IMR-90 (cell line): Measurements from ENCODE around the gene TTLL4. TPM values are rescaled to one million over a fixed set of nuclear protein-coding genes. Genes with fewer than 3 reads are reported as not detected.
A peak's percentile ranks its signal among the peaks of the same experiment; 100 is the strongest.

Source experiments
- ATAC-seq: fragments of 200-7000 bp; cut with Tn5 transposase; 2 replicates; pipeline ENCODE4 v1.9.1; 2020; ENCODE audit warnings: low read depth, mild to moderate bottlenecking, moderate library complexity
- BruUV-seq: library from RNA; stranded (reverse); fragments of 400-500 nt; replicated peaks from 2 replicates; lab custom pipeline; 2021; lab: Mats Ljungman, UMichigan
- CTCF ChIA-PET: fragments of 300-600 bp; formaldehyde crosslinking; extraction: SDS; loops from one replicate; lab custom pipeline; 2021; ENCODE audit warnings: antibody characterized with exemption; lab: Yijun Ruan, JAX
- POLR2A ChIA-PET: fragments of 300-600 bp; sonication (Branson Sonifier 250); formaldehyde crosslinking; loops from one replicate; lab custom pipeline; 2022; ENCODE audit warnings: antibody characterized with exemption; ENCODE audit not compliant: unreplicated experiment; lab: Charles Lee
- DNase-seq: peaks from one replicate; pipeline ENCODE4 v3.0.0; 2013
- H2AFZ ChIP-seq: replicated peaks from 2 replicates; pipeline ENCODE3; 2013; ENCODE audit warnings: low read length, mild to moderate bottlenecking; ENCODE audit not compliant: poor library complexity
- H2AK5ac ChIP-seq: 2 replicates; pipeline ENCODE4 v1.6.1; 2013; ENCODE audit warnings: low read depth, low read length, inconsistent platforms
- H2AK9ac ChIP-seq: replicated peaks from 2 replicates; pipeline ENCODE3; 2013; ENCODE audit warnings: mild to moderate bottlenecking, low read depth, low read length, moderate library complexity; ENCODE audit not compliant: poor library complexity
- H2BK120ac ChIP-seq: 2 replicates; pipeline ENCODE4 v1.6.1; 2013; ENCODE audit warnings: low read depth, low read length, inconsistent platforms
- H2BK15ac ChIP-seq: 3 replicates; pipeline ENCODE4 v1.6.1; 2013; ENCODE audit warnings: low read depth, low read length, inconsistent platforms
- H2BK20ac ChIP-seq: 2 replicates; pipeline ENCODE4 v1.6.1; 2013; ENCODE audit warnings: low read depth, mild to moderate bottlenecking, inconsistent platforms, low read length, moderate library complexity
- H2BK5ac ChIP-seq: 2 replicates; pipeline ENCODE4 v1.6.1; 2013; ENCODE audit warnings: mild to moderate bottlenecking, low read depth, low read length, inconsistent platforms; ENCODE audit not compliant: poor library complexity, severe bottlenecking
- H3K14ac ChIP-seq: replicated peaks from 2 replicates; pipeline ENCODE4 v1.6.1; 2013; ENCODE audit warnings: low read depth, low read length, inconsistent platforms
- H3K18ac ChIP-seq: 2 replicates; pipeline ENCODE4 v1.6.1; 2013; ENCODE audit warnings: low read depth, low read length, control low read depth
- H3K23ac ChIP-seq: 2 replicates; pipeline ENCODE4 v1.6.1; 2013; ENCODE audit warnings: low read depth, low read length, inconsistent platforms
- H3K27ac ChIP-seq: 2 replicates; pipeline ENCODE4 v1.5.1; 2013; ENCODE audit warnings: mild to moderate bottlenecking, control low read depth, low read length; ENCODE audit not compliant: insufficient read depth
- H3K27me3 ChIP-seq: 2 replicates; pipeline ENCODE4 v1.6.1; 2013; ENCODE audit warnings: low read length; ENCODE audit not compliant: control insufficient read depth, insufficient read depth
- H3K36me3 ChIP-seq: 2 replicates; pipeline ENCODE4 v1.6.1; 2013; ENCODE audit warnings: low read length, mixed read lengths; ENCODE audit not compliant: control insufficient read depth, insufficient read depth
- H3K4ac ChIP-seq: 2 replicates; pipeline ENCODE4 v1.6.1; 2013; ENCODE audit warnings: low read depth, low read length, inconsistent platforms
- H3K4me1 ChIP-seq: 2 replicates; pipeline ENCODE4 v1.6.1; 2013; ENCODE audit warnings: low read length, mixed read lengths; ENCODE audit not compliant: control insufficient read depth, insufficient read depth
- H3K4me2 ChIP-seq: 2 replicates; pipeline ENCODE4 v1.6.1; 2013; ENCODE audit warnings: low read depth, mild to moderate bottlenecking, control low read depth, low read length, moderate library complexity
- H3K4me3 ChIP-seq: 2 replicates; pipeline ENCODE4 v1.5.1; 2013; ENCODE audit warnings: low read depth, mild to moderate bottlenecking, control low read depth, low read length, moderate library complexity; ENCODE audit not compliant: insufficient read depth
- H3K56ac ChIP-seq: 2 replicates; pipeline ENCODE4 v1.6.1; 2013; ENCODE audit warnings: low read length, inconsistent platforms; ENCODE audit not compliant: insufficient read depth; ENCODE audit errors: extremely low read depth
- H3K79me1 ChIP-seq, 2 experiments: 2 replicates each; pipeline ENCODE4 v1.6.1; 2013; ENCODE audit warnings: low read length in 2 of 2, inconsistent platforms in 1 of 2, low read depth in 1 of 2
- H3K9ac ChIP-seq: 2 replicates; pipeline ENCODE4 v1.6.1; 2013; ENCODE audit warnings: low read depth, low read length, control low read depth
- H3K9me1 ChIP-seq: 2 replicates; pipeline ENCODE4 v1.6.1; 2013; ENCODE audit warnings: low read length, inconsistent platforms; ENCODE audit not compliant: insufficient read depth
- H3K9me3 ChIP-seq: 2 replicates; pipeline ENCODE4 v1.6.1; 2013; ENCODE audit warnings: low read length; ENCODE audit not compliant: control insufficient read depth, insufficient read depth
- H4K20me1 ChIP-seq: 2 replicates; pipeline ENCODE4 v1.6.1; 2013; ENCODE audit warnings: low read length, inconsistent platforms; ENCODE audit not compliant: insufficient read depth
- H4K5ac ChIP-seq: 2 replicates; pipeline ENCODE4 v1.6.1; 2013; ENCODE audit warnings: mild to moderate bottlenecking, low read depth, low read length, control low read depth
- H4K8ac ChIP-seq, 2 experiments: 2 replicates each; pipeline ENCODE4 v1.6.1; 2013; ENCODE audit warnings: low read depth in 2 of 2, low read length in 2 of 2, control low read depth in 1 of 2, inconsistent platforms in 1 of 2
- H4K91ac ChIP-seq: 2 replicates; pipeline ENCODE4 v1.6.1; 2013; ENCODE audit warnings: low read depth, low read length, inconsistent platforms; ENCODE audit not compliant: insufficient read depth
- BHLHE40 ChIP-seq: fragments of 150-350 bp; IDR thresholded peaks from 2 replicates; pipeline ENCODE4 v1.6.1; 2016; ENCODE audit warnings: mild to moderate bottlenecking, low read depth, low read length
- CEBPB ChIP-seq: IDR thresholded peaks from 2 replicates; pipeline ENCODE4 v1.6.1; 2012; ENCODE audit warnings: low read depth, low read length, improper control_type of control experiment
- CHD1 ChIP-seq: IDR thresholded peaks from 2 replicates; pipeline ENCODE4 v1.6.1; 2012; ENCODE audit warnings: low read depth, low read length, improper control_type of control experiment
- MAFK ChIP-seq: IDR thresholded peaks from 2 replicates; pipeline ENCODE4 v1.6.1; 2012; ENCODE audit warnings: low read depth, low read length, improper control_type of control experiment
- NFE2L2 ChIP-seq: fragments of 150-350 bp; IDR thresholded peaks from 2 replicates; pipeline ENCODE4 v1.6.1; 2016; ENCODE audit warnings: low read depth, mild to moderate bottlenecking, low read length
- RAD21 ChIP-seq: IDR thresholded peaks from 2 replicates; pipeline ENCODE4 v1.6.1; 2012; ENCODE audit warnings: low read length, improper control_type of control experiment
- RCOR1 ChIP-seq: IDR thresholded peaks from 2 replicates; pipeline ENCODE4 v1.6.1; 2012; ENCODE audit warnings: mild to moderate bottlenecking, low read length, improper control_type of control experiment; ENCODE audit not compliant: insufficient replicate concordance
- RFX5 ChIP-seq: IDR thresholded peaks from 2 replicates; pipeline ENCODE4 v1.8.0; 2012; ENCODE audit warnings: low read depth, mild to moderate bottlenecking, low read length, moderate library complexity
- SMC3 ChIP-seq: fragments of 150-350 bp; IDR thresholded peaks from 2 replicates; pipeline ENCODE4 v1.6.1; 2016; ENCODE audit warnings: low read depth, mild to moderate bottlenecking, antibody characterized with exemption, low read length, moderate library complexity
- WGBS, 2 experiments: methylation state at CpG; one replicate each; pipeline versions ENCODE4 v1.1.5 to v1.1.7; 2013; ENCODE audit warnings: missing lambda C conversion rate in 2 of 2; ENCODE audit not compliant: insufficient read length in 1 of 2; ENCODE audit errors: extremely low coverage in 2 of 2; 5-methylcytosine and 5-hydroxymethylcytosine counted together
- dilution Hi-C: fragments of 300-500 bp; cut with HindIII; formaldehyde crosslinking; loops from one replicate; pipeline ENCODE4 v1.14.3; 2018; ENCODE audit warnings: low sequenced_read_pairs; ENCODE audit not compliant: unreplicated experiment
- in situ Hi-C: fragments of 300-500 bp; cut with MboI; formaldehyde crosslinking; loops from 3 replicates; pipeline ENCODE4 v1.14.3; 2019; ENCODE audit warnings: low sequenced_read_pairs, inconsistent platforms, mixed read lengths
- intact Hi-C: fragments of 100-400 bp; cut with micrococcal nuclease; formaldehyde crosslinking; loops from 2 replicates; pipeline ENCODE4 v1.10.0; 2022
- polyA plus RNA-seq, 3 experiments: library from polyadenylated mRNA; depleted of rRNA; stranded (reverse); fragments of >200 nt; gene quantifications; 2 replicates each; pipeline ENCODE4 v1.2.3, GENCODE V29; 2012; ENCODE audit warnings: low replicate concordance in 1 of 3
- total RNA-seq: library from RNA; depleted of rRNA; stranded (reverse); fragments of >200 nt; gene quantifications from 2 replicates; pipeline ENCODE4 v1.2.3, GENCODE V29; 2012
- TF ChIP-seq, protein P1 (sequence below): conservative IDR thresholded peaks from 2 replicates; pipeline ENCODE4 v1.5.1; 2012; ENCODE audit warnings: mild to moderate bottlenecking, low read depth, low read length, improper control_type of control experiment
- TF ChIP-seq, protein P2 (sequence below): fragments of 150-350 bp; IDR thresholded peaks from 2 replicates; pipeline ENCODE4 v1.6.1; 2016; ENCODE audit warnings: low read depth, mild to moderate bottlenecking, low read length, moderate library complexity, borderline replicate concordance
- TF ChIP-seq, protein P3 (sequence below): fragments of 150-350 bp; IDR thresholded peaks from 2 replicates; pipeline ENCODE4 v1.6.1; 2017; ENCODE audit warnings: mild to moderate bottlenecking, antibody characterized with exemption, low read length, low read depth

The TTLL4 gene
- total and polyA plus RNA-seq, 2 of the 4 experiments (the other 2 are of a cell fraction), result 9.0 to 22.9 TPM

DNA sequence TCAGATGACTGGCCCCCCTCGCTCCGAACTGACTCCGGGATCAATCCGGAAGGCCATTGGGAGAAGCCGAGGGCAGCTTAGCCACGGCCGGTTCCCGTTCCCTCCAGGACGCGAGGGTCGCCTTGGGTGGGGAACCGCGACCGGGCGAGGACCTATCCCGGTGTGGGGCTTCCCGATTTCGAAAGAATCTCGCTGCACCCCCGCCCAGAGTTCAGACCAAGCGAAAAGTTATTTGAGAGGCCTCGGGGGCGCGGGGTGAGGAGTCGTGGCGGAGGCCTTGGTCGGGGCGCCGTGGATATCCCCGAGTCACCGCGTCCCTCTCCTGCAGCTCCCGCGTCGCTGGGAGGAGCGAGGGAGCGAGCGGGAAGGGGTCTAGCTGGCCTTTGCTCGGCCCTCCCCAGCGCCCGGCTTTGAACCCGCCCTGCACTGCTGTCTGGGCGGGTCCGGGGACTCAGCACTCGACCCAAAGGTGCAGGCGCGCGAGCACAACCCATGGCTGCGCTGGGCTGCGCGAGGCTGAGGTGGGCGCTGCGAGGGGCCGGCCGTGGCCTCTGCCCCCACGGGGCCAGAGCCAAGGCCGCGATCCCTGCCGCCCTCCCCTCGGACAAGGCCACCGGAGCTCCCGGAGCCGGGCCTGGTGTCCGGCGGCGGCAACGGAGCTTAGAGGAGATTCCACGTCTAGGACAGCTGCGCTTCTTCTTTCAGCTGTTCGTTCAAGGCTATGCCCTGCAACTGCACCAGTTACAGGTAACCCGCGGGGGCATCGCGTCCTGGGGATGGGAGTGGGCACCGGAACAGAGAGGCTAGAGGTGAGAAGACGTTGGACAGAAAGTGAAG lies 71.3 kb downstream of the TTLL4 start, which contains the start of gene CYP27A1:
CYP27A1 (plus strand) TSS at position 457 of the 837 bp plus-strand sequence; CDS start at position 493, 36 bp downstream.
- H4K8ac ChIP-seq, result peak within 1 kb of the TSS; percentile 70 to 91
- H2BK5ac ChIP-seq, result no peak within 1 kb of the TSS
- peak within 1 kb of the TSS; percentile 78 for H2AK9ac ChIP-seq
- no TSS peak for BruUV-seq
- WGBS, 2 experiments, result 6% methylated on average over 62 of the region's 76 CpGs; no CpG with 5 or more reads in 1 of the 2 experiments
- DNase-seq (no peak), ATAC-seq (peak; percentile 79)
- peak within 1 kb of the TSS; percentile 17; the same call in 1 of the 2 replicates for H3K56ac ChIP-seq
- H4K91ac ChIP-seq, result peak within 1 kb of the TSS; percentile 45
- in situ Hi-C loops, result no loop called here
- intact Hi-C loops, result loop anchor here (5.0 kb wide), 1 partner anchor 55 kb away; no protein-coding TSS in a partner anchor
- H3K23ac ChIP-seq, result peak within 1 kb of the TSS; percentile 82
- H3K9me1 ChIP-seq, result peaks cover 3% of the 10 kb centered on the region; the same call in 1 of the 2 replicates
- H3K14ac ChIP-seq, result peak within 1 kb of the TSS; percentile 71
- peaks cover 3% of the 10 kb centered on the region for H3K9me3 ChIP-seq
- H3K4me1 ChIP-seq, result peaks cover 3% of the 10 kb centered on the region; the same call in 1 of the 2 replicates
- H2AFZ ChIP-seq, result peak within 1 kb of the TSS; percentile 97
- H3K27ac ChIP-seq, result peak within 1 kb of the TSS; percentile 50
- no peak within 1 kb of the TSS; the same call in 2 of the 3 replicates for H2BK15ac ChIP-seq
- H4K5ac ChIP-seq, result peak within 1 kb of the TSS; percentile 70
- H2BK20ac ChIP-seq, result peak within 1 kb of the TSS; percentile 42; the same call in 1 of the 2 replicates
- peak within 1 kb of the TSS; percentile 43; the same call in 1 of the 2 replicates for H2AK5ac ChIP-seq
- CTCF ChIA-PET, result interaction anchor here (1.6 kb wide), 1 partner anchor 12 kb away, joined by 4 read pairs; no protein-coding TSS in a partner anchor
- peak within 1 kb of the TSS; percentile 68 for H3K4ac ChIP-seq
- 0 out of 2 replicates have a peak, but pooled peaks cover 2% of the 10 kb centered on the region for H3K36me3 ChIP-seq
- H3K4me2 ChIP-seq, result peak within 1 kb of the TSS; percentile 86
- peak within 1 kb of the TSS; percentile 44 for H3K4me3 ChIP-seq
- peaks cover 0 to 5% of the 10 kb centered on the region in 2 experiments; a peak in 2 of 4 replicates for H3K79me1 ChIP-seq
- H3K9ac ChIP-seq, result peak within 1 kb of the TSS; percentile 55
- H3K27me3 ChIP-seq, result no peaks in the 10 kb centered on the region
- POLR2A ChIA-PET, result interaction anchor here (0.8 kb wide), 1 partner anchor 123 kb away, joined by 4 read pairs; the partner anchor contains the start of genes BCS1L and ZNF142
- H4K20me1 ChIP-seq, result no peaks in the 10 kb centered on the region
- dilution Hi-C loops, result no loop called here
- H3K18ac ChIP-seq, result peak within 1 kb of the TSS; percentile 70; the same call in 1 of the 2 replicates
- peak within 1 kb of the TSS; percentile 12 for H2BK120ac ChIP-seq
- TF ChIP-seq NFE2L2 (no peak), RAD21 (no peak), RCOR1 (no peak), CEBPB (no peak), BHLHE40 (no peak), MAFK (no peak), RFX5 (no peak), SMC3 (no peak), CHD1 (no peak)
- TF ChIP-seq, protein P1, sequence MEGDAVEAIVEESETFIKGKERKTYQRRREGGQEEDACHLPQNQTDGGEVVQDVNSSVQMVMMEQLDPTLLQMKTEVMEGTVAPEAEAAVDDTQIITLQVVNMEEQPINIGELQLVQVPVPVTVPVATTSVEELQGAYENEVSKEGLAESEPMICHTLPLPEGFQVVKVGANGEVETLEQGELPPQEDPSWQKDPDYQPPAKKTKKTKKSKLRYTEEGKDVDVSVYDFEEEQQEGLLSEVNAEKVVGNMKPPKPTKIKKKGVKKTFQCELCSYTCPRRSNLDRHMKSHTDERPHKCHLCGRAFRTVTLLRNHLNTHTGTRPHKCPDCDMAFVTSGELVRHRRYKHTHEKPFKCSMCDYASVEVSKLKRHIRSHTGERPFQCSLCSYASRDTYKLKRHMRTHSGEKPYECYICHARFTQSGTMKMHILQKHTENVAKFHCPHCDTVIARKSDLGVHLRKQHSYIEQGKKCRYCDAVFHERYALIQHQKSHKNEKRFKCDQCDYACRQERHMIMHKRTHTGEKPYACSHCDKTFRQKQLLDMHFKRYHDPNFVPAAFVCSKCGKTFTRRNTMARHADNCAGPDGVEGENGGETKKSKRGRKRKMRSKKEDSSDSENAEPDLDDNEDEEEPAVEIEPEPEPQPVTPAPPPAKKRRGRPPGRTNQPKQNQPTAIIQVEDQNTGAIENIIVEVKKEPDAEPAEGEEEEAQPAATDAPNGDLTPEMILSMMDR, result no peak
- TF ChIP-seq, protein P2, sequence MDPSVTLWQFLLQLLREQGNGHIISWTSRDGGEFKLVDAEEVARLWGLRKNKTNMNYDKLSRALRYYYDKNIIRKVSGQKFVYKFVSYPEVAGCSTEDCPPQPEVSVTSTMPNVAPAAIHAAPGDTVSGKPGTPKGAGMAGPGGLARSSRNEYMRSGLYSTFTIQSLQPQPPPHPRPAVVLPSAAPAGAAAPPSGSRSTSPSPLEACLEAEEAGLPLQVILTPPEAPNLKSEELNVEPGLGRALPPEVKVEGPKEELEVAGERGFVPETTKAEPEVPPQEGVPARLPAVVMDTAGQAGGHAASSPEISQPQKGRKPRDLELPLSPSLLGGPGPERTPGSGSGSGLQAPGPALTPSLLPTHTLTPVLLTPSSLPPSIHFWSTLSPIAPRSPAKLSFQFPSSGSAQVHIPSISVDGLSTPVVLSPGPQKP, result no peak
- TF ChIP-seq, protein P3, sequence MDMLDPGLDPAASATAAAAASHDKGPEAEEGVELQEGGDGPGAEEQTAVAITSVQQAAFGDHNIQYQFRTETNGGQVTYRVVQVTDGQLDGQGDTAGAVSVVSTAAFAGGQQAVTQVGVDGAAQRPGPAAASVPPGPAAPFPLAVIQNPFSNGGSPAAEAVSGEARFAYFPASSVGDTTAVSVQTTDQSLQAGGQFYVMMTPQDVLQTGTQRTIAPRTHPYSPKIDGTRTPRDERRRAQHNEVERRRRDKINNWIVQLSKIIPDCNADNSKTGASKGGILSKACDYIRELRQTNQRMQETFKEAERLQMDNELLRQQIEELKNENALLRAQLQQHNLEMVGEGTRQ, result no peak; the same call in 1 of the 2 replicates
